Measurements from ENCODE around the gene ASB10.

ASB10 gene

DNA sequence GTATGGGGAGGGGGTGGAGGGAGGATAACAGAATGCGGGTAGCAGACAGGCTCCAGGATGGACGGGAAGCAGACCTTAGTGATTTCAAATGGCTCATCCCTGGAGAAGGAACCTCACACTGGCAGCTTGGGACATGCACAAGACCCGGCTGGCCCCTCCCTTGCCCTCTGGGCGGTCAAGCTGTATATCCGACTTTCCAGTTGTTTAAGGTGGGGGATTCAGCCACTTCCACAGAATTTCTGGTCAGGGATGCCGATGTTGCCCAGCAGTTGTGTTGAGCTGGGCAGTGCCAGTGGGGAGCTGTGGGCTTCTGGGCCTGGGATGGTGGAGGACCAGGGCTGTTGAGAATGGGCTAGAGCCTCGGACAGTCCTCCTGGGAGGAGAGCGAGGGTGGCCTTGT is 58.3 kb downstream of the ASB10 start:
- in situ Hi-C loops (cut with HindIII; ENCODE audit: low sequenced_read_pairs): loop anchor here (25.0 kb wide), 1 partner anchor 184 kb away; no protein-coding TSS in a partner anchor

DNA sequence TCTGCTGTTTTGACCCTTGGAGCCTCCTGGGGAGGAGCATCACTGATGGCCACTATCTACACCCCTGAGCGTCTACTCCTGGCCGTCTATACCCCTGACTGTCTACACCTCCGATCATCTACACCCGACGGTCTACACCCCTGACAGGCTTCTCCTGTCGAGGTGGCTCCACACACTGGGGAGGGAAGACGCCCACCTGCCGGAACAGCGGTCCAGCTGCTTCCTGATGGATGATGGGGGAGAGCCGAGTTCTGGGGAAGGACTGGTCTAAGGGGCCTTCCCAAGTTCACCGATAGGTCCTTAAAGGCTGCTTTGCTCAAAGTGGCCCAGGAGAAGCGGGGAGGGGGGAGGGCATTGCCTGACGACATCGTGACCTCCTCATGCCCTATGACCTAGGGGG is 58.9 kb downstream of the ASB10 start:
- in situ Hi-C loops (cut with HindIII; ENCODE audit: low sequenced_read_pairs): loop anchor here (25.0 kb wide), 1 partner anchor 184 kb away; no protein-coding TSS in a partner anchor

DNA sequence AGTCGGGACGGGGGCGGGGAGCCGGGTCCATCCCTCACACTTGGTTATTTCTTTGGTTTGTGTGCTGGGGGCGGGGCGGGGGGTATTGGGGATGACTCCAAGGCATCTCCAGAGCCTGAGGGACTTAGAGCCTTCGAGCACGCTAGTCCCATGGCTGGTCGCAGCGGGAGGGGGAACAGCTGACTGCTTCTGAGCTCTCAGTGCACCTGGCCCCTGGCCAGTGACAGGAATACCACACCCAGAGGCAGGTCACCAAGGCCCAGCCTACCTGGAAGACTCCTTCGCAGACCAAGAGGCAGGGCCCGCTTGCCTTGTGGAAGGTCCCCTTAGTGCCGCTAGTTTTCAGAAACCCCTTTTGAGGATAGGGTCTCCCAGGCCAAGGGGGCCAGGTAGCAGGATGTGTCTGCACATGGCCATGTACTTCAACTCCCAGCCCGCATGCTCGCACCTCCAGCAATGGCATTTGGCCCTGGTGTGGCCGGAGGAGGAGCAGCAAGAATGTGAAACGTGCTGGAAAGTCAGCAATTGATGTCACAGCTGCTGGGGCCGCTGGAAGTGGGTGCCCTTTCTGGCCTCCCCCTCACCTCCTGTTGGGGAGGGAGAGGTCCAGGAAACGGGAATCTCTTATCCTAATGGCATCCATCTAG is 60.4 kb downstream of the ASB10 start:
- in situ Hi-C loops (cut with HindIII; ENCODE audit: low sequenced_read_pairs): loop anchor here (25.0 kb wide), 1 partner anchor 186 kb away; no protein-coding TSS in a partner anchor

DNA sequence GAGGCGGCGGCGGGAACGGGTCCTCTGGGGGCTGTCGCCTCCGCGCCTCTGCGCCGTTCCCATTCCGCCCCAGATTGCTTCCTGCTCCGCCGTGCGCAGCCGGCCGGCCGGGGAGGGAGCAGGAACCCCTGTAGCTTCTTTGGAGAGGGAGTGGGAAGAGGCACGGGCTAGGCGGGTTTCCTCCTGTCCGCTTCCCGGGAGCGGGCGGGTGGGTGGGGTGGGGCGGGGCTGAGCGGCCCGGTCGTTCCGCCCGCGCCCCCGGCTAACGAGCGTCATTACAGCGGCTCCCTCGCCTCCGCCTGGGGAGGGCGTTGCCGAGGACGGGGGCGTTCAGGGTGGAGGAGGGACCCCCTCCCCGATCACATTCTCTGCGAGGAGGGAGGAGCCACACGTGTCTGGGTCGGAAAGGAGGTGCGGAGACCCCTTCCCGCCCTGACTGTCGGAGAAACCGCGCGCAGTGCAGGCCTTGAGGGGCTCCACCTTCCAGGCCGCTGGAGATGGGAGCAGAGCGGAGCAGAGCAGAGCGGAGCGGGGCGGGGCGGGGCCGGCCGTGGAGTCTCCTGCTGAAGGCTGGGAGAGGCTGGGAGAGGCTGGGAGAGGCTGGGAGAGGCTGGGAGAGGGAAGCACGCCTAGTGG is 61.1 kb downstream of the ASB10 start:
- in situ Hi-C loops (cut with HindIII; ENCODE audit: low sequenced_read_pairs): loop anchor here (25.0 kb wide), 1 partner anchor 186 kb away; no protein-coding TSS in a partner anchor
